GM19238 (cell line): ENCODE measurements around the gene DLGAP1.

Source experiments
- DNase-seq: peaks from one replicate; pipeline ENCODE4 v3.0.0; 2011; ENCODE audit warnings: low spot score; ENCODE audit not compliant: insufficient read length

The DLGAP1 gene

GRCh38 chr18:3827236-3827845, 627.8 kb downstream of the DLGAP1 start:
- no peak for DNase-seq

GRCh38 chr18:3826021-3826420, 629.1 kb downstream of the DLGAP1 start:
- no peak for DNase-seq

- DNase-seq, result no peak
Observed at GRCh38 chr18:3824101-3824500, 631.0 kb downstream of the DLGAP1 start.

GRCh38 chr18:3823073-3823472, 632.0 kb downstream of the DLGAP1 start:
- no peak for DNase-seq

- no peak for DNase-seq
Observed at GRCh38 chr18:3821524-3821923, 633.6 kb downstream of the DLGAP1 start.

GRCh38 chr18:3819961-3820360, 635.1 kb downstream of the DLGAP1 start:
- no peak for DNase-seq

- DNase-seq, result no peak
Observed at GRCh38 chr18:3816610-3817363, 638.3 kb downstream of the DLGAP1 start.

- no peak for DNase-seq
Observed at GRCh38 chr18:3815991-3816390, 639.1 kb downstream of the DLGAP1 start.

- no peak for DNase-seq
Observed at GRCh38 chr18:3814816-3815215, 640.3 kb downstream of the DLGAP1 start.

- no peak for DNase-seq
Observed at GRCh38 chr18:3810296-3810695, 644.8 kb downstream of the DLGAP1 start.

GRCh38 chr18:3808985-3809780, 645.9 kb downstream of the DLGAP1 start:
- no peak for DNase-seq

- no peak for DNase-seq
Observed at GRCh38 chr18:3806656-3807055, 648.5 kb downstream of the DLGAP1 start.

- no peak for DNase-seq
Observed at GRCh38 chr18:3804336-3804735, 650.8 kb downstream of the DLGAP1 start.

- no peak for DNase-seq
Observed at GRCh38 chr18:3803350-3803749, 651.8 kb downstream of the DLGAP1 start.

GRCh38 chr18:3799515-3799914, 655.6 kb downstream of the DLGAP1 start:
- no peak for DNase-seq

GRCh38 chr18:3798032-3798431, 657.1 kb downstream of the DLGAP1 start:
- DNase-seq, result no peak

GRCh38 chr18:3796434-3796833, 658.7 kb downstream of the DLGAP1 start:
- DNase-seq, result no peak

- no peak for DNase-seq
Observed at GRCh38 chr18:3794537-3795348, 660.4 kb downstream of the DLGAP1 start.

GRCh38 chr18:3793545-3793944, 661.6 kb downstream of the DLGAP1 start:
- no peak for DNase-seq

- DNase-seq, result no peak
Observed at GRCh38 chr18:3793111-3793510, 662.0 kb downstream of the DLGAP1 start.

GRCh38 chr18:3792711-3793110, 662.4 kb downstream of the DLGAP1 start:
- DNase-seq, result no peak
